DOHH2 (cell line): Measurements from ENCODE around the gene RAET1G.

Experiments
- CTCF ChIP-seq: fragments of 200-600 bp; sonication (generic); IDR thresholded peaks from one replicate; pipeline ENCODE4 v1.5.1; 2014; ENCODE audit warnings: antibody characterized with exemption, mild to moderate bottlenecking, low read depth, low read length; ENCODE audit not compliant: poor library complexity, severe bottlenecking
- EZH2phosphoT487 ChIP-seq: fragments of 200-600 bp; sonication (generic); IDR thresholded peaks from 2 replicates; pipeline ENCODE4 v1.6.1; 2017; ENCODE audit warnings: borderline replicate concordance, mild to moderate bottlenecking, antibody characterized with exemption, low read length, moderate library complexity, mixed read lengths

- TF ChIP-seq CTCF (no peak), EZH2phosphoT487 (no peak)
Measured at GRCh38 chr6:149888093-149888492, 34.8 kb downstream of the RAET1G start.
